AG09309 (cell line): ENCODE measurements around the gene UBE2E2.

Experiments
- DNase-seq: peaks from one replicate; pipeline ENCODE4 v3.0.0-alpha.2; 2010; ENCODE audit warnings: low read depth
- H3K4me3 ChIP-seq: 2 replicates; pipeline ENCODE4 v1.5.1; 2011; ENCODE audit warnings: mild to moderate bottlenecking, low read depth, low read length, moderate library complexity; ENCODE audit not compliant: control insufficient read depth
- TF ChIP-seq, protein P1 (sequence below): IDR thresholded peaks from 2 replicates; pipeline ENCODE4 v1.5.1; 2011; ENCODE audit warnings: mild to moderate bottlenecking, low read depth, low read length, inconsistent platforms; ENCODE audit not compliant: insufficient read depth, control insufficient read depth; ENCODE audit errors: missing control alignments

UBE2E2 gene

DNA sequence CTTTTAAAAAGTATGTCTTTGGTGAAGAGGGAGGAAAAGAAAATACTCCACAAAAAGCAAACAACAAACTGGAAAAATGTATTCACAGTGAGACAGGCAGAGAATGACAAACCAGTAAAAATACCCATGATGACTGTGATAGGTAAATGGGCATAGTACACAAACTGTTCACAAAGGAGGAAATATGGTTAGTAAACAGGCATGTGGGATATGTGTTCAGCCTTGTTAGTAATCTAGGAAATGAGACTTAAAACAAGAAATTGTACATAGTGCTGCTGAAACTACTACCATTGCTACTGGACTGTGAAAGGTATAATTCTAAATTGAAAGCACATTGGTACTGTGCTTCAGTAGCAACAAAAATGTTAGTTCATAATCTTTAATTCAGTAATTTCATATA is 50.1 kb downstream of the UBE2E2 start:
- no peak overlapping the region for H3K4me3 ChIP-seq
- DNase-seq = no peak
- TF ChIP-seq, protein P1, sequence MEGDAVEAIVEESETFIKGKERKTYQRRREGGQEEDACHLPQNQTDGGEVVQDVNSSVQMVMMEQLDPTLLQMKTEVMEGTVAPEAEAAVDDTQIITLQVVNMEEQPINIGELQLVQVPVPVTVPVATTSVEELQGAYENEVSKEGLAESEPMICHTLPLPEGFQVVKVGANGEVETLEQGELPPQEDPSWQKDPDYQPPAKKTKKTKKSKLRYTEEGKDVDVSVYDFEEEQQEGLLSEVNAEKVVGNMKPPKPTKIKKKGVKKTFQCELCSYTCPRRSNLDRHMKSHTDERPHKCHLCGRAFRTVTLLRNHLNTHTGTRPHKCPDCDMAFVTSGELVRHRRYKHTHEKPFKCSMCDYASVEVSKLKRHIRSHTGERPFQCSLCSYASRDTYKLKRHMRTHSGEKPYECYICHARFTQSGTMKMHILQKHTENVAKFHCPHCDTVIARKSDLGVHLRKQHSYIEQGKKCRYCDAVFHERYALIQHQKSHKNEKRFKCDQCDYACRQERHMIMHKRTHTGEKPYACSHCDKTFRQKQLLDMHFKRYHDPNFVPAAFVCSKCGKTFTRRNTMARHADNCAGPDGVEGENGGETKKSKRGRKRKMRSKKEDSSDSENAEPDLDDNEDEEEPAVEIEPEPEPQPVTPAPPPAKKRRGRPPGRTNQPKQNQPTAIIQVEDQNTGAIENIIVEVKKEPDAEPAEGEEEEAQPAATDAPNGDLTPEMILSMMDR = no peak

DNA sequence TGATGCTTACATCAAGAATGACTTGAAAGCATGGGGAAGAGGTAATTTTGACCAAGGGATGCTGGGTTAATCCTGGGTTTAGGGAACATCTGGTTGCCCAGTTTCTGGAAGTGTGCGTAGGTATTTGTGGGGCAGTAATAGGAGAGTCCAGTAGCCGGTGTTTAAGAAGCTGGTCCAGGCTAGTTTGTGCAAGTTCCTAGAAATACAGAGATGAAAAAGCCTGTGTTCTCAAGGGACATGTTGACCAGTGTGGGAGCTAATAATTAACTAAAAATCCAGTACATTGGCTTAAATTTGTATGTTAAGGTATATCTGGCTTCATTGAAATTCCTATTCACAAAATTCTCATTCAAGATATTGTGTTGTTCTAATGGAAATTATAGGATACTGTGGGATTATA is 51.2 kb downstream of the UBE2E2 start:
- TF ChIP-seq, protein P1 = no peak
- H3K4me3 ChIP-seq = no peak overlapping the region
- no peak for DNase-seq

GRCh38 chr3:23254835-23255234 is 51.7 kb downstream of the UBE2E2 start:
- DNase-seq = no peak
- TF ChIP-seq, protein P1 = no peak
- no peak overlapping the region for H3K4me3 ChIP-seq

DNA sequence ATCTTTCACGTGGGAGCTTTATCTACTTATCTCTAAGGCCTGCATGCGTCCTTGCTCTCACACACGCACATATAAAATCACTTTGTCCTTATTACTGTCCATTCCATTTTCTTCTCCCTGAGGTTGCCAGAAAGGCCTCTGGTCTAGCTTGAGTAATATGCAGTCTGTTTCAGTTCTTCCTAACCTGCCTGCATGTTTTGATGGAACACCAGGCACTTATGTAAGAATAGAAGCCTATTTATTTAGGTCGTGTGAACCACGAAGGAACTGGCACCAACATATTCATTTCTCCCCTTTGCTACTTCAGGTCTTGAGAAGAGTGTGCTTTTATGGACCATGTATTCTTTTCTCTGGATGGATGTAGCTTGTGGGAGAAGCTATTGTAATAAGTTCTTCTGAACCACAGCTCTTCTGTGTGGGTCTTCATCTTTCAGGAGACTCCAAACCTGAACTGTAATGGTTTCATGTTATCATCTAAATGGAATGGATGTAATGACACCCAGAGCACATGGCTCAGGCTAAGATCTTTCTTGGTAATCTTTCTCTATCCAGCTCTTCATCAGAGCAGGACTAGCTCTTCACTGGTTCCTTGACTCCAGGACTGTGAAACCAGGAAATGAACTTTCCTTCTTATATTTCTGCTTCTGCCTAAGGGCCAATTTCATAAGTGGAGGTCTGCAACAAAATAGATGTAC is 53.8 kb downstream of the UBE2E2 start:
- H3K4me3 ChIP-seq = no peak overlapping the region
- no peak for DNase-seq
- TF ChIP-seq, protein P1 = no peak

DNA sequence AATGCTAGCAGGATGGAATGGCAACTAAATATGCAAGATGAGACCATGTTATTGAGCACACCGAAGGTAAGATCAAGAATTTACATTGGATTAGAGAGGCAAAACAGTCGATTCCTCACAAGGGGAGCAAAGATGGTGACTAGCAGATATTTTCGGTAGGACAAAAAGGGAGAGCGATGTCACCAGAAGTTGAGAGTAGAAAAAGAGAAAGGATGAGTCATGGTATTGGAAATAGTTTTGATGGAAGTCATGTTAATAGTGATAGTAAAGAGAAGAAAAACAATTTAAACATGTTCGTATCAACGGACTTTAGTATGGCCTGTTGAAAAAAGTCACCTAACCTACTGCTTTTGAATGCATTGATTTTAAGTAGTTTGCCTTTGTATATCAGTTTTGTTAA is 55.0 kb downstream of the UBE2E2 start:
- no peak for DNase-seq
- TF ChIP-seq, protein P1 = no peak
- no peak overlapping the region for H3K4me3 ChIP-seq

- H3K4me3 ChIP-seq = no peak overlapping the region
- DNase-seq = no peak
- TF ChIP-seq, protein P1 = no peak
These were observed 56.4 kb downstream of the UBE2E2 start for GRCh38 chr3:23259515-23259914.
